ENCODE data around the gene LRRC32.

The LRRC32 gene

GRCh38 chr11:76713499-76713898 lies 43.0 kb upstream of the LRRC32 start:
- TF ChIP-seq CTCF (IDR thresholded peaks at IDR 0.05): no peak

GRCh38 chr11:76712125-76712524 lies 41.6 kb upstream of the LRRC32 start:
- TF ChIP-seq CTCF (IDR thresholded peaks at IDR 0.05): no peak

GRCh38 chr11:76709756-76710155 lies 39.2 kb upstream of the LRRC32 start:
- no peak for TF ChIP-seq CTCF (IDR thresholded peaks at IDR 0.05)

GRCh38 chr11:76708972-76709660 lies 38.6 kb upstream of the LRRC32 start:
- no peak for TF ChIP-seq CTCF (IDR thresholded peaks at IDR 0.05)

GRCh38 chr11:76707293-76707825 lies 36.8 kb upstream of the LRRC32 start:
- no peak for TF ChIP-seq CTCF (IDR thresholded peaks at IDR 0.05)

- no peak for TF ChIP-seq CTCF (IDR thresholded peaks at IDR 0.05)
Measured at GRCh38 chr11:76706667-76707066, 36.1 kb upstream of the LRRC32 start.

- TF ChIP-seq CTCF (IDR thresholded peaks at IDR 0.05): no peak
Measured at GRCh38 chr11:76705826-76706225, 35.3 kb upstream of the LRRC32 start.

All from LNCAP (cell line).